K562 (cell line): ENCODE results near the gene CDC14A. TPM values are rescaled to one million over a fixed set of nuclear protein-coding genes. Genes with fewer than 3 reads are reported as not detected.
A peak's percentile ranks its signal among the peaks of the same experiment; 100 is the strongest.

Experiments
- ATAC-seq: fragments of 200-7000 bp; cut with Tn5 transposase; 3 replicates; pipeline ENCODE4 v1.9.1; 2020; ENCODE audit warnings: moderate library complexity
- BruUV-seq: library from RNA; stranded (reverse); fragments of 400-500 nt; replicated peaks from 2 replicates; lab custom pipeline; 2021; lab: Mats Ljungman, UMichigan
- CTCF ChIA-PET: fragments of 300-600 bp; formaldehyde crosslinking; extraction: SDS; loops from one replicate; lab custom pipeline; 2021; ENCODE audit warnings: low intra/inter-chr PET ratio; lab: Yijun Ruan, JAX
- POLR2A ChIA-PET: fragments of 300-600, 350-650 bp; sonication (Branson Sonifier 250); formaldehyde crosslinking; extraction: SDS; loops from one replicate; lab custom pipeline; 2021; ENCODE audit warnings: antibody characterized with exemption, inconsistent platforms; lab: Yijun Ruan, JAX
- DNase-seq, 4 experiments: peaks; one replicate each; pipeline versions ENCODE4 v3.0.0 to v3.0.0-alpha.2; 2011 to 2018; ENCODE audit warnings: low spot score in 3 of 4, mixed read lengths in 3 of 4; ENCODE audit errors: extremely low read depth in 1 of 4
- FAIRE-seq: peaks from 2 replicates; lab custom pipeline; 2011; peaks lifted over from hg19 to GRCh38; lab: Jason Lieb, UNC
- H2AFZ ChIP-seq: 2 replicates; pipeline ENCODE4 v1.6.0; 2011; ENCODE audit warnings: low read depth, low read length, control low read depth, inconsistent platforms
- H3K27ac ChIP-seq: fragments of 200-600 bp; 3 replicates; pipeline ENCODE4 v1.8.0; 2011; ENCODE audit warnings: low read depth, mild to moderate bottlenecking, control low read depth, inconsistent platforms, low read length, moderate library complexity, mixed read lengths; ENCODE audit errors: extremely low read depth
- H3K27me3 ChIP-seq, 2 experiments: fragments of 300-600 bp in 1 of 2; 2 replicates in 1 of 2; 3 replicates in 1 of 2; pipeline versions ENCODE4 v1.6.0 to v1.8.0; 2011; ENCODE audit warnings: inconsistent platforms in 2 of 2, low read length in 2 of 2, mild to moderate bottlenecking in 1 of 2, mixed read lengths in 1 of 2, moderate library complexity in 1 of 2; ENCODE audit not compliant: control insufficient read depth in 2 of 2, insufficient read depth in 2 of 2
- H3K36me3 ChIP-seq: fragments of 300-600 bp; 3 replicates; pipeline ENCODE4 v1.8.0; 2011; ENCODE audit warnings: mild to moderate bottlenecking, low read length, inconsistent platforms; ENCODE audit not compliant: control insufficient read depth, insufficient read depth
- H3K4me1 ChIP-seq, 2 experiments: fragments of 200-600 bp in 1 of 2; replicated peaks in 1 of 2; 2 replicates in 1 of 2; 3 replicates in 1 of 2; pipeline versions ENCODE4 v1.5.1 to v1.8.0; 2011; ENCODE audit warnings: inconsistent platforms in 2 of 2, low read length in 2 of 2, mild to moderate bottlenecking in 1 of 2, mixed read lengths in 1 of 2, moderate library complexity in 1 of 2; ENCODE audit not compliant: control insufficient read depth in 2 of 2, insufficient read depth in 2 of 2
- H3K4me2 ChIP-seq: 2 replicates; pipeline ENCODE4 v1.6.1; 2011; ENCODE audit warnings: low read length, control low read depth, inconsistent platforms, mixed read lengths; ENCODE audit not compliant: insufficient read depth
- H3K4me3 ChIP-seq: fragments of 200-600 bp; sonication (generic), shearing (Covaris generic); 2 replicates; pipeline ENCODE4 v1.5.1; 2016; ENCODE audit warnings: control low read depth, inconsistent platforms
- H3K79me2 ChIP-seq: fragments of 200-600 bp; 3 replicates; pipeline ENCODE4 v1.8.0; 2011; ENCODE audit warnings: low read length, inconsistent platforms; ENCODE audit not compliant: control insufficient read depth, insufficient read depth
- H3K9ac ChIP-seq, 2 experiments: 2 replicates each; pipeline versions ENCODE4 v1.6.0 to v1.6.1; 2011; ENCODE audit warnings: low read depth in 2 of 2, low read length in 2 of 2, control low read depth in 1 of 2, inconsistent platforms in 1 of 2, mild to moderate bottlenecking in 1 of 2, mixed read lengths in 1 of 2; ENCODE audit not compliant: insufficient read depth in 1 of 2
- H3K9me1 ChIP-seq: one replicate; pipeline ENCODE4 v1.6.0; 2011; ENCODE audit warnings: inconsistent platforms, mild to moderate bottlenecking, low read length, moderate library complexity; ENCODE audit not compliant: control insufficient read depth, insufficient read depth
- H3K9me3 ChIP-seq: replicated peaks from 2 replicates; pipeline ENCODE4 v1.5.1; 2011; ENCODE audit warnings: low read depth, low read length, inconsistent platforms; ENCODE audit not compliant: control insufficient read depth, insufficient read depth
- H4K20me1 ChIP-seq: replicated peaks from 2 replicates; pipeline ENCODE4 v1.6.1; 2011; ENCODE audit warnings: low read length, inconsistent platforms, mixed read lengths; ENCODE audit not compliant: control insufficient read depth, insufficient read depth
- ADNP ChIP-seq: fragments of 200-800 bp; sonication (Bioruptor generic); IDR thresholded peaks from 2 replicates; pipeline ENCODE4 v1.6.1; 2016; ENCODE audit warnings: missing genetic modification characterization, missing compliant biosample characterization
- ATF2 ChIP-seq: sonication (generic); formaldehyde crosslinking; IDR thresholded peaks from 2 replicates; pipeline ENCODE4 v1.8.1; 2022; ENCODE audit warnings: missing genetic modification reagents
- BCOR ChIP-seq: fragments of 450-650 bp; IDR thresholded peaks from 2 replicates; pipeline ENCODE4 v1.6.1; 2016
- CBX3 ChIP-seq, 2 experiments: IDR thresholded peaks; 1 replicate in 1 of 2; 2 replicates in 1 of 2; pipeline ENCODE4 v1.6.1; 2012; ENCODE audit warnings: inconsistent platforms in 2 of 2, low read length in 2 of 2, borderline replicate concordance in 1 of 2, control low read depth in 1 of 2
- ETV5 ChIP-seq: sonication (generic); formaldehyde crosslinking; IDR thresholded peaks from 2 replicates; pipeline ENCODE4 v1.4.0; 2020; ENCODE audit warnings: low read depth, mild to moderate bottlenecking, missing genetic modification reagents
- KDM1A ChIP-seq, 2 experiments: fragments of 450-650 bp; IDR thresholded peaks; 2 replicates each; pipeline ENCODE4 v1.6.1; 2016; ENCODE audit warnings: mild to moderate bottlenecking in 2 of 2
- RBM25 ChIP-seq: fragments of 200-400 bp; formaldehyde crosslinking; IDR thresholded peaks from 2 replicates; pipeline ENCODE4 v1.6.1; 2018; ENCODE audit warnings: low read length, low read depth, moderate library complexity; ENCODE audit not compliant: severe bottlenecking
- ZNF146 ChIP-seq: IDR thresholded peaks from one replicate; pipeline ENCODE4 v1.6.1; 2018; ENCODE audit warnings: missing compliant biosample characterization; ENCODE audit not compliant: unreplicated experiment
- in situ Hi-C: fragments of 300-500 bp; cut with MboI; formaldehyde crosslinking; loops from 4 replicates; pipeline ENCODE4 v1.15.0; 2018; ENCODE audit warnings: inconsistent platforms, mixed read lengths
- intact Hi-C: fragments of 100-400 bp; cut with micrococcal nuclease; formaldehyde crosslinking; loops from 2 replicates; pipeline ENCODE4 v1.14.2; 2022
- polyA plus RNA-seq, 8 experiments: library from polyadenylated mRNA; depleted of rRNA in 4 of 8; stranded (reverse) in 5 of 8; unstranded in 3 of 8; fragments of >200 nt; fragmentation: Nextera tagmentation in 2 of 8; fragmentation: Illumina TruSeq in 1 of 8; extraction: Ambion mirVana in 2 of 8; extraction: Trizol in 1 of 8; gene quantifications; 2 replicates each; pipeline versions ENCODE4 v1.2.1 to v1.2.3, GENCODE V29; 2011 to 2014; ENCODE audit warnings: inconsistent platforms in 1 of 8, missing spikeins in 1 of 8
- total RNA-seq, 7 experiments: library from RNA; depleted of rRNA in 6 of 7; stranded (reverse); fragments of >200 nt in 6 of 7; fragmentation: Illumina TruSeq in 2 of 7; extraction: Trizol in 2 of 7; gene quantifications; 2 replicates each; pipeline versions ENCODE4 v1.2.1 to v1.2.3, GENCODE V29; 2011 to 2021; ENCODE audit warnings: low replicate concordance in 1 of 7

CDC14A gene
- total and polyA plus RNA-seq, 9 of the 15 experiments (the other 6 are each of a cell fraction or from before 2014, with no cell fraction given) = 17.0 to 74.3 (median 33.4) TPM

- DNase-seq (no peak), FAIRE-seq (no peak), ATAC-seq (no peak)
- no peaks in the 10 kb centered on the region for H3K36me3 ChIP-seq
- H3K4me2 ChIP-seq = no peak overlapping the region
- no peaks in the 10 kb centered on the region for H4K20me1 ChIP-seq
- in situ Hi-C loops (no loop called here), intact Hi-C loops (no loop called here)
- ChIA-PET CTCF (no interaction called here), POLR2A (no interaction called here)
- no peaks in the 10 kb centered on the region for H3K9me1 ChIP-seq
- no peak overlapping the region for H3K9ac ChIP-seq
- no peak overlapping the region for H2AFZ ChIP-seq
- H3K4me1 ChIP-seq = peaks cover 0 to 3% of the 10 kb centered on the region in 2 experiments; a peak in 1 of 5 replicates
- no peak overlapping the region for H3K27ac ChIP-seq
- no peak overlapping the region for H3K4me3 ChIP-seq
- no peaks in the 10 kb centered on the region for H3K79me2 ChIP-seq
- H3K27me3 ChIP-seq = no peaks in the 10 kb centered on the region
- BruUV-seq = no TSS peak
- no peaks in the 10 kb centered on the region; the same call in 1 of the 2 replicates for H3K9me3 ChIP-seq
- TF ChIP-seq CBX3 (IDR thresholded peaks at IDR 0.05; ENCODE audit: borderline replicate concordance in 1 of 2, low read length in 2 of 2) = peak in 1 of 2 experiments; percentile 58; a peak in 1 of 3 replicates
- TF ChIP-seq ZNF146 (CRISPR knock-in tag) = peak; percentile 98
- peak; percentile 70 for TF ChIP-seq BCOR
- TF ChIP-seq ADNP (tag) = peak; percentile 49; the same call in 1 of the 2 replicates
- TF ChIP-seq ETV5 (CRISPR knock-in tag) = no peak
- TF ChIP-seq KDM1A (IDR thresholded peaks at IDR 0.05) = peak in 1 of 2 experiments; percentile 35; a peak in 1 of 4 replicates
- no peak for TF ChIP-seq ATF2 (CRISPR knock-in tag)
- TF ChIP-seq RBM25 = peak; percentile 83
Measured at GRCh38 chr1:100316622-100317021, 35.7 kb upstream of the CDC14A start.
